Eye (tissue), 1 donor: Measurements from ENCODE around the gene TGM1.

Source experiments
- DNase-seq: peaks from one replicate; pipeline ENCODE4 v3.0.0-alpha.2; 2015

TGM1 gene

GRCh38 chr14:24262821-24263733, at the start of gene TGM1:
Gene TGM1, minus strand, starts transcription at chr14:24263177. Its CDS starts 825 bp downstream, at chr14:24262352.
- no peak for DNase-seq

- DNase-seq = no peak
Observed at GRCh38 chr14:24311837-24312615, 49.0 kb upstream of the TGM1 start.

GRCh38 chr14:24310646-24311604, 47.9 kb upstream of the TGM1 start, which contains the start of gene LTB4R:
Gene LTB4R, plus strand, starts transcription at chr14:24311502. Its CDS starts 4,150 bp downstream, at chr14:24315652.
- peak; percentile 90 for DNase-seq

- no peak for DNase-seq
Observed at GRCh38 chr14:24310265-24310645, 47.3 kb upstream of the TGM1 start.

GRCh38 chr14:24309538-24310264, 46.7 kb upstream of the TGM1 start, which contains the start of gene LTB4R2:
Gene LTB4R2, plus strand, starts transcription at chr14:24310140. Its CDS starts 525 bp downstream, at chr14:24310665.
- DNase-seq = no peak

- DNase-seq = no peak
Observed at GRCh38 chr14:24308342-24309124, 45.6 kb upstream of the TGM1 start.

- DNase-seq = peak; percentile 89
Observed at GRCh38 chr14:24307575-24308341, 44.8 kb upstream of the TGM1 start, which contains the start of gene CIDEB. Gene CIDEB, minus strand, starts transcription at chr14:24307977. Its CDS starts 119 bp downstream, at chr14:24307858.

- no peak for DNase-seq
Observed at GRCh38 chr14:24307156-24307574, 44.2 kb upstream of the TGM1 start.

GRCh38 chr14:24304019-24304387, 41.0 kb upstream of the TGM1 start:
- DNase-seq = no peak

GRCh38 chr14:24300326-24300980, 37.5 kb upstream of the TGM1 start:
- no peak for DNase-seq

- peak; percentile 97 for DNase-seq
Observed at GRCh38 chr14:24299255-24300191, 36.5 kb upstream of the TGM1 start, which contains the start of the genes DHRS1 and NOP9. Gene DHRS1, minus strand, starts transcription at chr14:24299780. Its CDS starts 674 bp downstream, at chr14:24299106. Gene NOP9, plus strand, starts transcription at chr14:24299850. Its CDS starts 105 bp downstream, at chr14:24299955.

GRCh38 chr14:24298892-24299254, 35.9 kb upstream of the TGM1 start:
- no peak for DNase-seq

GRCh38 chr14:24297190-24297964, 34.4 kb upstream of the TGM1 start:
- DNase-seq = no peak

- DNase-seq = peak; percentile 86
Observed at GRCh38 chr14:24296341-24297157, 33.6 kb upstream of the TGM1 start.

- DNase-seq = no peak
Observed at GRCh38 chr14:24293525-24293924, 30.5 kb upstream of the TGM1 start.

- DNase-seq = no peak
Observed at GRCh38 chr14:24292118-24292807, 29.3 kb upstream of the TGM1 start.
